MM.1S (cell line): ENCODE data around the gene PITX3.

ENCODE experiments used
- DNase-seq: peaks from one replicate; pipeline ENCODE4 v3.0.0-alpha.2; 2015
- H2AFZ ChIP-seq: fragments of 300-600 bp; sonication (generic); 2 replicates; pipeline ENCODE4 v1.6.0; 2016; ENCODE audit warnings: antibody characterized with exemption, low read length
- H3F3A ChIP-seq: fragments of 300-600 bp; sonication (generic); 2 replicates; pipeline ENCODE4 v1.6.1; 2016; ENCODE audit warnings: mild to moderate bottlenecking, antibody characterized with exemption, low read length, moderate library complexity, mixed read lengths; ENCODE audit not compliant: insufficient read depth
- H3K27ac ChIP-seq: fragments of 300-600 bp; sonication (generic); 2 replicates; pipeline ENCODE4 v1.5.1; 2016; ENCODE audit warnings: mild to moderate bottlenecking, low read length
- H3K27me3 ChIP-seq: fragments of 300-600 bp; sonication (generic); replicated peaks from 2 replicates; pipeline ENCODE4 v1.6.0; 2016; ENCODE audit warnings: low read length; ENCODE audit not compliant: insufficient read depth
- H3K36me3 ChIP-seq: fragments of 300-600 bp; sonication (generic); replicated peaks from 2 replicates; pipeline ENCODE4 v1.6.1; 2016; ENCODE audit warnings: mild to moderate bottlenecking, low read length, mixed read lengths; ENCODE audit not compliant: insufficient read depth
- H3K4me1 ChIP-seq: fragments of 300-600 bp; sonication (generic); 2 replicates; pipeline ENCODE4 v1.6.1; 2016; ENCODE audit warnings: low read length, mixed read lengths
- H3K4me2 ChIP-seq: fragments of 300-600 bp; sonication (generic); 2 replicates; pipeline ENCODE4 v1.6.0; 2016; ENCODE audit warnings: low read depth, low read length
- H3K4me3 ChIP-seq: fragments of 300-600 bp; sonication (generic); 2 replicates; pipeline ENCODE4 v1.5.1; 2016; ENCODE audit warnings: low read length, mixed read lengths
- H3K79me2 ChIP-seq: fragments of 300-600 bp; sonication (generic); 2 replicates; pipeline ENCODE4 v1.6.1; 2016; ENCODE audit warnings: mixed run types, low read length, mixed read lengths
- H3K9ac ChIP-seq: fragments of 300-600 bp; sonication (generic); 2 replicates; pipeline ENCODE4 v1.6.1; 2016; ENCODE audit warnings: low read length, mixed read lengths
- H3K9me2 ChIP-seq: fragments of 300-600 bp; sonication (generic); replicated peaks from 2 replicates; pipeline ENCODE4 v1.6.1; 2016; ENCODE audit warnings: mild to moderate bottlenecking, low read length, mixed read lengths; ENCODE audit not compliant: insufficient read depth
- H3K9me3 ChIP-seq: fragments of 300-600 bp; sonication (generic); replicated peaks from 2 replicates; pipeline ENCODE4 v1.6.1; 2016; ENCODE audit warnings: mild to moderate bottlenecking, low read length, mixed read lengths; ENCODE audit not compliant: insufficient read depth
- H4K20me1 ChIP-seq: fragments of 300-600 bp; sonication (generic); 2 replicates; pipeline ENCODE4 v1.6.1; 2016; ENCODE audit warnings: mild to moderate bottlenecking, low read length, moderate library complexity, mixed read lengths; ENCODE audit not compliant: insufficient read depth
- EZH2 ChIP-seq: fragments of 300-600 bp; sonication (generic); optimal IDR thresholded peaks from 2 replicates; pipeline ENCODE3; 2017; ENCODE audit warnings: low read depth, mild to moderate bottlenecking, antibody characterized with exemption, low read length, mixed read lengths
- EZH2phosphoT487 ChIP-seq: fragments of 300-600 bp; sonication (generic); IDR thresholded peaks from 2 replicates; pipeline ENCODE4 v1.6.1; 2018; ENCODE audit warnings: antibody characterized with exemption, low read length
- TF ChIP-seq, protein P1 (sequence below): fragments of 300-600 bp; sonication (generic); IDR thresholded peaks from 2 replicates; pipeline ENCODE4 v1.5.1; 2016; ENCODE audit warnings: antibody characterized with exemption, low read length, mixed read lengths

Gene PITX3

DNA sequence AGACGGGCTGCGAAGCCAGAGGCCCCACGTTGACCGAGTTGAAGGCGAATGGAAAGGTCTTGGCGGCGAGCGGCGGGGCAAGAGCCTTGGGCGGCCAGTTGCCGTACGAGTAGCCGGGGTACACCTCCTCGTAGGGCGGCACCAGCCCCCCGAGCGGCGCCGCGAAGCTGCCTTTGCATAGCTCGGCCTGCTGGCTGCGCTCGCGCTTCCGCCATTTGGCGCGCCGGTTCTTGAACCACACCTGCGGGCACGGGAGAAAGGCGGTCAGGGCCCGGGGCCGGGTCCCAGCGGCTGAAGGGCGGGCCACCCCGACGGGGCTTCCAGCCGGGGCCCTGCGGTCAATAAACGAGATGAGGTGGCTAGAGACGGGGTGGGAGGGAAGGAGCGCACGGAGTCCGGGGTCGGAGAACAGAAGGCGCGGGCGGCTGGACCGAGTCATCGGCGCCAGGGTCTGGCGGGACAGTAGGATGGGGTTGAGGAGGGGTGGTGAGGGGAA is 10.4 kb downstream of the PITX3 start:
- Histone ChIP-seq H4K20me1 (no peaks in the 10 kb centered on the region), H2AFZ (peak overlapping the region; percentile 62), H3K4me2 (peak overlapping the region; percentile 76), H3K9ac (no peak overlapping the region), H3K27me3 (peaks cover 38% of the 10 kb centered on the region), H3K4me1 (peaks cover 5% of the 10 kb centered on the region), H3K4me3 (peak overlapping the region; percentile 45), H3K9me2 (no peaks in the 10 kb centered on the region), H3K27ac (no peak overlapping the region), H3F3A (no peaks in the 10 kb centered on the region), H3K36me3 (no peaks in the 10 kb centered on the region), H3K79me2 (no peaks in the 10 kb centered on the region), H3K9me3 (no peaks in the 10 kb centered on the region)
- DNase-seq, result peak; percentile 32
- no peak for TF ChIP-seq EZH2phosphoT487
- TF ChIP-seq, protein P1, sequence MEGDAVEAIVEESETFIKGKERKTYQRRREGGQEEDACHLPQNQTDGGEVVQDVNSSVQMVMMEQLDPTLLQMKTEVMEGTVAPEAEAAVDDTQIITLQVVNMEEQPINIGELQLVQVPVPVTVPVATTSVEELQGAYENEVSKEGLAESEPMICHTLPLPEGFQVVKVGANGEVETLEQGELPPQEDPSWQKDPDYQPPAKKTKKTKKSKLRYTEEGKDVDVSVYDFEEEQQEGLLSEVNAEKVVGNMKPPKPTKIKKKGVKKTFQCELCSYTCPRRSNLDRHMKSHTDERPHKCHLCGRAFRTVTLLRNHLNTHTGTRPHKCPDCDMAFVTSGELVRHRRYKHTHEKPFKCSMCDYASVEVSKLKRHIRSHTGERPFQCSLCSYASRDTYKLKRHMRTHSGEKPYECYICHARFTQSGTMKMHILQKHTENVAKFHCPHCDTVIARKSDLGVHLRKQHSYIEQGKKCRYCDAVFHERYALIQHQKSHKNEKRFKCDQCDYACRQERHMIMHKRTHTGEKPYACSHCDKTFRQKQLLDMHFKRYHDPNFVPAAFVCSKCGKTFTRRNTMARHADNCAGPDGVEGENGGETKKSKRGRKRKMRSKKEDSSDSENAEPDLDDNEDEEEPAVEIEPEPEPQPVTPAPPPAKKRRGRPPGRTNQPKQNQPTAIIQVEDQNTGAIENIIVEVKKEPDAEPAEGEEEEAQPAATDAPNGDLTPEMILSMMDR, result peak; percentile 25; the same call in 1 of the 2 replicates

DNA sequence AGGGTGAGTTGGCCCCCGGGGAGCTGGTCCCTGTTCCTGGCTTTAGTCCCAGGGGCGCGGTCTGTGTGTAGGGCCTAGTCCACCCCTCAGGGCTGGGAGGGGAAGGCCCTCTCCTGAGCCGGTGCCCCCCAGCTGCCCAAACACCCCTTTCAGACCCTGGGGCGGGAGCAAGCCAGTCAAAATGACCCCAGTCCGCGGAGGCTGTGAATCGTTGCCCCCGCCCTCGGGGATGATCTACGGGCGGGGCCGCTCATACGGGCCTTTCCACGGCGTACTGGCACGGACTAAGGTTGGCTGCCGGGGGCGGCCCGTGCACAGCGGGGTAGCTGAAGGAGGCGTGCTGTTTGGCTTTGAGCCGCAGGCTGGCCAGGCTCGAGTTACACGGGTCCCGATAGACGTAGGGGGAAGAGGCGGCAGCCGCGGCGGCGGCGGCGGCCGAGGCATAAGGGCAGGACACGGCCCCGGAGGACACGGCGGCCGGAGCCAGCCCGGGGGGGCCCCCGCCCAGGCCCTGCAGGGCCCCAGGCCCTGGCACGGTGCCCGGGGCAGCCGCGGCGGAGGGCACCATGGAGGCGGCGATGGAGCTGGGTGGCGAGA is 10.9 kb downstream of the PITX3 start:
- Histone ChIP-seq H3K4me3 (peak overlapping the region; percentile 45), H2AFZ (peak overlapping the region; percentile 62), H3K27ac (no peak overlapping the region), H3K4me2 (peak overlapping the region; percentile 76), H3K27me3 (peaks cover 38% of the 10 kb centered on the region), H4K20me1 (no peaks in the 10 kb centered on the region), H3F3A (no peaks in the 10 kb centered on the region), H3K79me2 (no peaks in the 10 kb centered on the region), H3K36me3 (no peaks in the 10 kb centered on the region), H3K9me2 (no peaks in the 10 kb centered on the region), H3K9me3 (no peaks in the 10 kb centered on the region), H3K4me1 (peaks cover 9% of the 10 kb centered on the region), H3K9ac (no peak overlapping the region)
- DNase-seq, result no peak
- TF ChIP-seq EZH2 (no peak), EZH2phosphoT487 (no peak)
- TF ChIP-seq, protein P1, result no peak

DNA sequence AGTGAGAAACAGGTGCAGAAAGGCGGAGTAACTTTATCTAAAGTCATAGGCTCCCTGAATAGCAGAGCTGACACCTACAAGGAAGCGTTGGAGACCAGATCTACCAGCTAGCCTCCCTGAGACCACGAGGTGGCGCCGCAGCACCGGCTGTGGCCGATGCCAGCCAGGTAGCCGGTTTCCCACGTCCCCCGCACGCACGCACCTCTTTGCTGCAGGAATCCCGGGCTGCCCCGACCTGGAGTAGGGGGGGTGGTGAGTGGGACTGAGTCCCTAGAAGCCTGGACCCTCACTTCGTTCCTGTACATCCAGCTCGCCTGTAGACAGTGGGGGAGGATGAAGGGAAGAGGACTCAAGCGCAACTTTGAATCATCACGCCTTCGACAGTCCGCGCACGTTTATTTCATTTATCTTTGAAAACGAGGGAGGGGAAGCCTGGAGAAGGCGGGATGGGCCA is 11.5 kb downstream of the PITX3 start:
- peaks cover 38% of the 10 kb centered on the region for H3K27me3 ChIP-seq
- DNase-seq, result peak; percentile 83
- H3K4me1 ChIP-seq, result peaks cover 9% of the 10 kb centered on the region
- TF ChIP-seq, protein P1, result peak; percentile 97
- TF ChIP-seq EZH2phosphoT487, result no peak
- H4K20me1 ChIP-seq, result no peaks in the 10 kb centered on the region
- peak overlapping the region; percentile 76 for H3K4me2 ChIP-seq
- no peaks in the 10 kb centered on the region for H3F3A ChIP-seq
- no peaks in the 10 kb centered on the region for H3K9me3 ChIP-seq
- peak overlapping the region; percentile 29; the same call in 1 of the 2 replicates for H2AFZ ChIP-seq
- peak overlapping the region; percentile 37 for H3K4me3 ChIP-seq
- H3K79me2 ChIP-seq, result no peaks in the 10 kb centered on the region
- no peak overlapping the region for H3K9ac ChIP-seq
- H3K36me3 ChIP-seq, result no peaks in the 10 kb centered on the region
- H3K27ac ChIP-seq, result no peak overlapping the region
- no peaks in the 10 kb centered on the region for H3K9me2 ChIP-seq
